Measurements from ENCODE around the gene SCAF1.
"Not testable (repeated sequence)": the region's sequence is repeated elsewhere in the genome, so short reads cannot be mapped to it uniquely, and the experiment has no call there.

The SCAF1 gene

GRCh38 chr19:49614096-49614833 lies 27.7 kb upstream of the SCAF1 start:
- DNase-seq (ENCODE audit: low spot score): peak; percentile 56

GRCh38 chr19:49615861-49616260 lies 26.1 kb upstream of the SCAF1 start:
- no peak for DNase-seq (ENCODE audit: low spot score)

- no peak for DNase-seq (ENCODE audit: low spot score)
These were observed 25.5 kb upstream of the SCAF1 start for GRCh38 chr19:49616532-49616931.

GRCh38 chr19:49616945-49617344 lies 25.1 kb upstream of the SCAF1 start:
- DNase-seq (ENCODE audit: low spot score): no peak

- not testable (repeated sequence) for DNase-seq (ENCODE audit: low spot score)
These were observed 24.1 kb upstream of the SCAF1 start for GRCh38 chr19:49617860-49618259.

- no peak for DNase-seq (ENCODE audit: low spot score)
These were observed 16.8 kb upstream of the SCAF1 start for GRCh38 chr19:49624967-49625910.

GRCh38 chr19:49626226-49626625 lies 15.8 kb upstream of the SCAF1 start:
- DNase-seq (ENCODE audit: low spot score): no peak

GRCh38 chr19:49629659-49630058 lies 12.3 kb upstream of the SCAF1 start:
- DNase-seq (ENCODE audit: low spot score): no peak

- no peak for DNase-seq (ENCODE audit: low spot score)
These were observed 10.9 kb upstream of the SCAF1 start for GRCh38 chr19:49631014-49631588.

GRCh38 chr19:49631610-49632192 lies 10.3 kb upstream of the SCAF1 start:
- DNase-seq (ENCODE audit: low spot score): no peak

- DNase-seq (ENCODE audit: low spot score): no peak
These were observed 9.4 kb upstream of the SCAF1 start for GRCh38 chr19:49632576-49632975.

GRCh38 chr19:49633273-49633672 lies 8.7 kb upstream of the SCAF1 start:
- not testable (repeated sequence) for DNase-seq (ENCODE audit: low spot score)

- DNase-seq (ENCODE audit: low spot score): no peak
These were observed 6.3 kb upstream of the SCAF1 start for GRCh38 chr19:49635530-49636232.

GRCh38 chr19:49636233-49636932 lies 5.6 kb upstream of the SCAF1 start:
- DNase-seq (ENCODE audit: low spot score): no peak

GRCh38 chr19:49637821-49638738 lies 3.9 kb upstream of the SCAF1 start:
- DNase-seq (ENCODE audit: low spot score): no peak

GRCh38 chr19:49639401-49640112 lies 2.5 kb upstream of the SCAF1 start:
- no peak for DNase-seq (ENCODE audit: low spot score)

- DNase-seq (ENCODE audit: low spot score): peak; percentile 100
These were observed 1.7 kb upstream of the SCAF1 start, which contains the start of gene RRAS for GRCh38 chr19:49640113-49640898. RRAS (minus strand) TSS chr19:49640143; CDS start chr19:49640098, 45 bp downstream.

GRCh38 chr19:49642492-49643035 lies 555 bp downstream of the SCAF1 start:
- no peak for DNase-seq (ENCODE audit: low spot score)

Data from activated CD4-positive, alpha-beta T cell treated with anti-CD3 and anti-CD28 coated beads, Interleukin-2, Interleukin-4, amounts not matched to agents 100 ng/mL and 50 ng/mL, durations not matched to agents 16 hours and 8 hours (primary cell).